ENCODE data around the gene CYYR1. TPM values are rescaled to one million over a fixed set of nuclear protein-coding genes. Genes with fewer than 3 reads are reported as not detected.

CYYR1 gene
- total and polyA plus RNA-seq, 2 donors (not counting 3 experiments of a cell fraction or from before 2014, with no cell fraction given): 13.2 to 25.7 TPM

DNA sequence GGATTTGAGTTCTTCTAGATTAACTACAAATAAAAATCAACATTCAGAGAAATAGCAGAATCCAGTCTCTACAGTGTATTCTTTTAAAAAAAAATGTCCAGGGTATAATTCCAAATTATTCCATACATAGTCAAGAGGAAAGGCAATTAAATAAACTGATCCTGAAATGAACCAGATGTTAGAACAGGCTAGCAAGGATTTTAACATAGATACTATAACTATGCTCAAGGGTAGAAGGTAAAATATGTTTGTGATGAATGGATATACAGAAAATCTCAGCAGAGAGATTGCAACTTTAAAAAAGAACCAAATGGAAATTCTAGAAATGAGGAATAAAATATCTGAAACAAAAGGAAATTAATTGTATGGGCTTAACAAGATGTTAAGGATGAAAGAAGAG lies 32.4 kb downstream of the CYYR1 start:
- H3K79me2 ChIP-seq (ENCODE audit: control insufficient read depth, insufficient read depth, low read length): no peaks in the 10 kb centered on the region
- H3K27me3 ChIP-seq (ENCODE audit: control insufficient read depth in 2 of 2, insufficient read depth in 2 of 2, low read length in 2 of 2): no peaks in the 10 kb centered on the region
- no peak overlapping the region for H3K4me2 ChIP-seq (ENCODE audit: insufficient read depth, low read length)
- H3K27ac ChIP-seq (ENCODE audit: insufficient read depth, low read depth, low read length): no peak overlapping the region
- no peak for TF ChIP-seq GATA2 (IDR thresholded peaks at IDR 0.05; ENCODE audit: insufficient read depth, insufficient read length, low read depth, low read length)
- no peak for TF ChIP-seq MYC (IDR thresholded peaks at IDR 0.05; ENCODE audit: low read depth, low read length)
- TF ChIP-seq EZH2 (IDR thresholded peaks at IDR 0.05; ENCODE audit: borderline replicate concordance, low read depth, low read length, severe bottlenecking): no peak
- no peak for TF ChIP-seq CTCF (IDR thresholded peaks at IDR 0.05; ENCODE audit: extremely low read depth in 1 of 2, insufficient read depth in 1 of 2, low read depth in 1 of 2, low read length in 2 of 2)
- TF ChIP-seq JUN (IDR thresholded peaks at IDR 0.05; ENCODE audit: borderline replicate concordance, insufficient read depth, insufficient read length, low read depth): no peak
- TF ChIP-seq POLR2AphosphoS5 (IDR thresholded peaks at IDR 0.05; ENCODE audit: insufficient read depth, low read depth, low read length): no peak
- TF ChIP-seq, protein P1, sequence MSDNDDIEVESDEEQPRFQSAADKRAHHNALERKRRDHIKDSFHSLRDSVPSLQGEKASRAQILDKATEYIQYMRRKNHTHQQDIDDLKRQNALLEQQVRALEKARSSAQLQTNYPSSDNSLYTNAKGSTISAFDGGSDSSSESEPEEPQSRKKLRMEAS (IDR thresholded peaks at IDR 0.05; ENCODE audit: insufficient read depth, insufficient read length): no peak
- TF ChIP-seq POLR2A (IDR thresholded peaks at IDR 0.05; ENCODE audit: low read depth, low read length): no peak
- TF ChIP-seq FOS (IDR thresholded peaks at IDR 0.05; ENCODE audit: borderline replicate concordance, insufficient read depth, low read length): no peak
- no peak overlapping the region for H3K4me3 ChIP-seq (replicated peaks in 1 of 3; ENCODE audit: insufficient read depth in 1 of 3, low read depth in 1 of 3, low read length in 3 of 3)
- H3K9me1 ChIP-seq (replicated peaks; ENCODE audit: control insufficient read depth, extremely low read depth, insufficient read depth, low read length): no peaks in the 10 kb centered on the region
- POLR2A ChIA-PET: no interaction called here
- H3K9ac ChIP-seq (replicated peaks; ENCODE audit: extremely low read depth, insufficient read depth, low read length): no peak overlapping the region
- no peaks in the 10 kb centered on the region for H4K20me1 ChIP-seq (replicated peaks; ENCODE audit: control insufficient read depth, extremely low read depth, insufficient read depth, low read length)
- dilution Hi-C loops (cut with MboI; ENCODE audit: extremely low pct_ligation_motif_present, low sequenced_read_pairs) (no loop called here), intact Hi-C loops (cut with micrococcal nuclease) (no loop called here)
- H3K4me1 ChIP-seq (ENCODE audit: control insufficient read depth, extremely low read depth, insufficient read depth, low read length): no peaks in the 10 kb centered on the region
- CTCF ChIA-PET: interaction anchor here (1.1 kb wide), 1 partner anchor 13 kb away, joined by 4 read pairs; no protein-coding TSS in a partner anchor
- H3K9me3 ChIP-seq (replicated peaks; ENCODE audit: control insufficient read depth, insufficient read depth, low read length): no peaks in the 10 kb centered on the region
- H2AFZ ChIP-seq (ENCODE audit: low read depth, low read length): no peak overlapping the region
- DNase-seq (ENCODE audit: low read depth, low spot score) (no peak), FAIRE-seq (no peak)
- no TSS peak for BruUV-seq (replicated peaks)
- no peaks in the 10 kb centered on the region for H3K36me3 ChIP-seq (ENCODE audit: control insufficient read depth in 2 of 2, extremely low read depth in 1 of 2, insufficient read depth in 2 of 2, low read length in 2 of 2)

All from endothelial cell of umbilical vein (primary cell).